Vagina (tissue), 2 donors: ENCODE measurements around the gene FBN3.

Experiments used
- POLR2A ChIP-seq, 2 donors: fragments of 450-650 bp; IDR thresholded peaks; one replicate each; pipeline ENCODE4 v1.6.1; 2017; ENCODE audit warnings: antibody characterized with exemption in 2 of 2, mild to moderate bottlenecking in 2 of 2, moderate library complexity in 2 of 2
- POLR2AphosphoS5 ChIP-seq, 2 donors: sonication (generic); formaldehyde crosslinking; IDR thresholded peaks; one replicate each; pipeline ENCODE4 v1.9.0; 2017; ENCODE audit warnings: antibody characterized with exemption in 2 of 2, mild to moderate bottlenecking in 2 of 2, low read depth in 1 of 2; ENCODE audit not compliant: insufficient read depth in 1 of 2
- TF ChIP-seq, protein P1 (sequence below), 3 experiments: fragments of 450-650 bp in 2 of 3; fragments of 200-600 bp in 1 of 3; sonication (generic) in 1 of 3; IDR thresholded peaks; one replicate each; pipeline ENCODE4 v1.5.1; 2017 to 2019; ENCODE audit warnings: antibody characterized with exemption in 3 of 3, mild to moderate bottlenecking in 2 of 3, moderate library complexity in 2 of 3

DNA sequence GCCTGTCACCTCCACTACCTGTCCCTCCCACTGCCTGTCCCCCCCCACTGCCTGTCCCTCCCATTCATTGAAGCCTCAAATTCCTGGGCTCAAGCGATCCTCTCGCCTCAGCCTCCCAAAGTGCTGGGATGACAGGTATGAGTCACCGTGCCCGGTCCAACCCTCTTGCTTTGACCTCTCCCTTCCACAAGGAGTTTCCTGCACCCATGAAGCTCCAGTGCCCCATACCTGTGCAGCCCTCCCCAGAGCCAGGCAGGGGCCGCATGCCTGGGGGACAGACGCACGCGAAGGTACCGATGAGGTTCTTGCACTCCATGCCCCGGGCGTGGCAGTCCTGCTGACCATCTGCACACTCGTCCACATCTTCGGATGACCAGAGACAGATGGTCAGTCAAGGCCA lies 62.5 kb downstream of the FBN3 start:
- TF ChIP-seq, protein P1, sequence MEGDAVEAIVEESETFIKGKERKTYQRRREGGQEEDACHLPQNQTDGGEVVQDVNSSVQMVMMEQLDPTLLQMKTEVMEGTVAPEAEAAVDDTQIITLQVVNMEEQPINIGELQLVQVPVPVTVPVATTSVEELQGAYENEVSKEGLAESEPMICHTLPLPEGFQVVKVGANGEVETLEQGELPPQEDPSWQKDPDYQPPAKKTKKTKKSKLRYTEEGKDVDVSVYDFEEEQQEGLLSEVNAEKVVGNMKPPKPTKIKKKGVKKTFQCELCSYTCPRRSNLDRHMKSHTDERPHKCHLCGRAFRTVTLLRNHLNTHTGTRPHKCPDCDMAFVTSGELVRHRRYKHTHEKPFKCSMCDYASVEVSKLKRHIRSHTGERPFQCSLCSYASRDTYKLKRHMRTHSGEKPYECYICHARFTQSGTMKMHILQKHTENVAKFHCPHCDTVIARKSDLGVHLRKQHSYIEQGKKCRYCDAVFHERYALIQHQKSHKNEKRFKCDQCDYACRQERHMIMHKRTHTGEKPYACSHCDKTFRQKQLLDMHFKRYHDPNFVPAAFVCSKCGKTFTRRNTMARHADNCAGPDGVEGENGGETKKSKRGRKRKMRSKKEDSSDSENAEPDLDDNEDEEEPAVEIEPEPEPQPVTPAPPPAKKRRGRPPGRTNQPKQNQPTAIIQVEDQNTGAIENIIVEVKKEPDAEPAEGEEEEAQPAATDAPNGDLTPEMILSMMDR (IDR thresholded peaks at IDR 0.05), result no peak
- no peak for TF ChIP-seq POLR2A (IDR thresholded peaks at IDR 0.05)
- TF ChIP-seq POLR2AphosphoS5 (IDR thresholded peaks at IDR 0.05; ENCODE audit: insufficient read depth in 1 of 2, low read depth in 1 of 2), result no peak
